HG03432 (cell line): ENCODE data around the gene AGTR2.
"Not testable (repeated sequence)": the region's sequence is repeated elsewhere in the genome, so short reads cannot be mapped to it uniquely, and the experiment has no call there.

Experiments
- ATAC-seq: cut with Tn5 transposase; IDR thresholded peaks from one replicate; pipeline ENCODE4 v1.9.1; 2021; ENCODE audit warnings: mild to moderate bottlenecking, moderate library complexity; ENCODE audit not compliant: unreplicated experiment

The AGTR2 gene, protein sequence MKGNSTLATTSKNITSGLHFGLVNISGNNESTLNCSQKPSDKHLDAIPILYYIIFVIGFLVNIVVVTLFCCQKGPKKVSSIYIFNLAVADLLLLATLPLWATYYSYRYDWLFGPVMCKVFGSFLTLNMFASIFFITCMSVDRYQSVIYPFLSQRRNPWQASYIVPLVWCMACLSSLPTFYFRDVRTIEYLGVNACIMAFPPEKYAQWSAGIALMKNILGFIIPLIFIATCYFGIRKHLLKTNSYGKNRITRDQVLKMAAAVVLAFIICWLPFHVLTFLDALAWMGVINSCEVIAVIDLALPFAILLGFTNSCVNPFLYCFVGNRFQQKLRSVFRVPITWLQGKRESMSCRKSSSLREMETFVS

DNA sequence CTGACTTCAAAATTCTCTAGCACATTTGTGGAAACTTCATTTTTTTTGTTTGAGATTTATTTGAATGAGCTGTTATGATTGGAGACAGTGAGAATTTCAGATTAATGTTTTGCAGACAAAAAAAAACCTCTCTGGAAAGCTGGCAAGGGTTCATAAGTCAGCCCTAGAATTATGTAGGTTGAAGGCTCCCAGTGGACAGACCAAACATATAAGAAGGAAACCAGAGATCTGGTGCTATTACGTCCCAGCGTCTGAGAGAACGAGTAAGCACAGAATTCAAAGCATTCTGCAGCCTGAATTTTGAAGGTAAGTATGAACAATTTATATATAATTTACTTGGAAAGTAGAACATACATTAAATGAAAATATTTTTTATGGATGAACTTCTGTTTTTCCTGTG lies at the start of gene AGTR2:
AGTR2 (plus strand) TSS at position 234 of the 400 bp plus-strand sequence. CDS start 1,537 bp downstream, outside the sequence.
- no peak for ATAC-seq

DNA sequence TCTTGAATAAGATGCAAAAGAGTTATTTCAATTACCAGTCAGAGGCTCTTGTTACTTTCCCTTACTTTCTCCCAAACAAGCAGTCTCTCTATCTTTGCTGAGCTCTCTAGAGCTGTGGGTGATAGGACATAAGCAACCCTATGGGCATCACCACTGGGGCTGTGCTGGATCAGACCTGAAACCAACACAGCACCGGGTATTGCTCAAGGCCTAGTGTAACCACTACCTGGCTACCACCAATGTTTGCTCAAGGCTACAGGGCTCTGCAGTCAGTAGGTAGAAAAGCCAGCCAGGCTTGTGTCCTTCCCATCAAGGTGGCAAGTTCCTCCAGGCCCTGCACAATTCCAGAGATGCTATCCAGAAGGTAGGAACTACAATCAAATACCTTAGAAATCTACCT lies 35.3 kb upstream of the AGTR2 start:
- ATAC-seq: no peak

DNA sequence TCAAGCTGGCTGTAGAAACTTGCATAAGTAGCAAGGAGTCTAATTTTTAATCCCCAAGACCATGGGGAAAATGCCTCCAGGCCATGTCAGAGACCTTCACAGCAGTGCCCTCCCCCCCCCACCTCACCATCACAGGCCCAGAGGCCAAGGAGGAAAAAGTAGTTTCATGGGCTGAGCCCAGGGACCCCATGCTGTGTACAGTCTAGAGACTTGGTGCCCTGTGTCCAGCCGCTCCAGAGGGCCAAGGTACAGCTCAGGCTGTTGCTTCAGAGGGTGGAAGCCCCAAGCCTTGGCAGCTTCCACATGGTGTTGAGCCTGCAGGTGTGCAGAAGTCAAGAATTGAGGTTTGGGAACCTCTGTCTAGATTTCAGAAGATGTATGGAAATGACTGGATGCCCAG lies 29.3 kb upstream of the AGTR2 start:
- not testable (repeated sequence) for ATAC-seq

DNA sequence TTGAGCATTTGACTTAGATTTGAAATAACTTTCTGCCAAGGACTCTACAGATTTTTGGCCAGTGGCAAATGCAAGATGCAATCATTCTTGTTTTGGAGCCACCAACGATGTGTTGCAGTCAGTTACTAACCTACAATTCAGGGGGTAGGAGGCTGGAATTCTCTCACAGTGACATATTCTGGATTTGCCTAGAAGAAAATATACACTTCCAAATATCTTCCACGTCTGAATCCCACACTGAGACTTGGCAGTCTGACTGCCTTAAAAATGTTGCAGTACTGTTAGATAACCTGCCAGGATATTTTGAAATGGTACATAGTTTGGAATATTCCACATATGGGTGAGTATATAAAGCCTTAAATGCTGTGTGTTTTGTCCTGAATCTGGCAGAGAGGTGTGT lies 27.6 kb upstream of the AGTR2 start:
- ATAC-seq: no peak

DNA sequence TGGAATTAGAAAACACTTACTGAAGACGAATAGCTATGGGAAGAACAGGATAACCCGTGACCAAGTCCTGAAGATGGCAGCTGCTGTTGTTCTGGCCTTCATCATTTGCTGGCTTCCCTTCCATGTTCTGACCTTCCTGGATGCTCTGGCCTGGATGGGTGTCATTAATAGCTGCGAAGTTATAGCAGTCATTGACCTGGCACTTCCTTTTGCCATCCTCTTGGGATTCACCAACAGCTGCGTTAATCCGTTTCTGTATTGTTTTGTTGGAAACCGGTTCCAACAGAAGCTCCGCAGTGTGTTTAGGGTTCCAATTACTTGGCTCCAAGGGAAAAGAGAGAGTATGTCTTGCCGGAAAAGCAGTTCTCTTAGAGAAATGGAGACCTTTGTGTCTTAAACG lies 2.4 kb downstream of the AGTR2 start:
- ATAC-seq: no peak

DNA sequence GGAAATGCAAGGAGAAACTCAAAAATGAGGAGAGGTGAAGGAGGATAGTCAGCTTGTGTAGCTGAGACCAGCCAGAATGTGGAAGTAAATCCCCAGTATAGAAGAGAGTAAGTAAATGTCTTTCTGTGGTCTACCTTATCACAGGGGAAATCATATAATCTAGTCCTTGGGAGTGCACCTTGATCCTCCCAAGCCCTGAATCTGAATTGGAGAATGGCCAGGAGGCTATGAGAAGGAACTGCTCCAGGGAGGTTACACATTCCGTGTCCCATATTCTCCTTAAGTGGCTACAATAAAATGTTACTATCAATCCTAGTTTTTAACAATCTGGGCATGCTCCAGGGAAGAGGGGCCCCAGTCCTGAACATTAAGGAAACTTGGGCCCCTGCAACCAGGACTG lies 10.8 kb downstream of the AGTR2 start:
- no peak for ATAC-seq

DNA sequence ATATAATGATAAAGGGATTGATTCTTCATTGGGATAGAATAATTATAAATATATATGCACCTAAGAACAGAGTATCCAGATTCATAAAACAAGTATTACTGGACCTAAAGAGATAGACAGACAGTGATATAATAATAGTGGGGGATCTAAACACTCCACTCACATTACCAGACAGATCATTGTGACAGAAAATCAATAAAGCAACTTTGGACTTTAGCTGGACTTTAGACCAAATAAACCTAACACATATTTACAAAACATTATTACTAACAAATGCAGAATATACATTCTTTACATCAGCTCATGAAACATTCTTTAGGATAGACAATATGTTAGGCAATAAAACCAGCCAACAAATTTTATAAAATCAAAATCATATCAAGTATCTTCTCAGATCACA lies 14.6 kb downstream of the AGTR2 start:
- ATAC-seq: no peak

DNA sequence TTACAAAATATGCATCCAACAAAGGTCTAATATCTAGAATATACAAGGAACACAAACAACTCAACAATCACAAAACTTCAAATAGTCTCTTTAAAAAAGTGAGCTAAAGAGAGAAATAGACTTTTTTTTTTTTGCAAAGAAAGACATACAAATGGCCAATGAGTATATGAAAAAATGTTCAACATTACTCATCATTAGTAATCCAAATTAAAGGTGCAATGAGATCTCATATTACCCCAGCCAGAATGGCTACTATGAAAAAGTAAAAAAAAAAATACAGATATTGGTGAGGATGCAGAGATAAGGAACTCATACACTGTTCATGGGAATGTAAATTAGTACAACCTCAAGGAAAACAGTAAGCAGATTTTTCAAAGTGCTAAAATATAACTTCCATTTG lies 24.1 kb downstream of the AGTR2 start:
- no peak for ATAC-seq

DNA sequence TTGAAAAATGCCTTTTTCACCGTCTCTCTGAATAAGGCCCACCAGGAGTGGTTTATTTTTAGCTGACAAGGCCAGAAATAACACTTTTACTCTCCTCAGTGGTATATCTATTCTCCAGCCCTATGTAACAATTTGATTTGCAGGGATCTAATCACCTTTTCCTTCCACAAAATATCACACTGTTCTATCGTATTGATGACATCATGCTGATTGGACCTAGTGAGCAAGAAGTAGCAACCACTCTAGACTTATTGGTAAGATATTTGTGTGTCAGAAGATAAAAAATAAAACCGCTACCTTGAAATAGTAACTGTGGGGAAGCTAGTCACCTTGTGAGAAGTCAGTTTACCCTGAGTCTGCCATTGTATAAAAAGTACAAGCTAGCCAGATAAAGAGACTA lies 27.7 kb downstream of the AGTR2 start:
- ATAC-seq: no peak

DNA sequence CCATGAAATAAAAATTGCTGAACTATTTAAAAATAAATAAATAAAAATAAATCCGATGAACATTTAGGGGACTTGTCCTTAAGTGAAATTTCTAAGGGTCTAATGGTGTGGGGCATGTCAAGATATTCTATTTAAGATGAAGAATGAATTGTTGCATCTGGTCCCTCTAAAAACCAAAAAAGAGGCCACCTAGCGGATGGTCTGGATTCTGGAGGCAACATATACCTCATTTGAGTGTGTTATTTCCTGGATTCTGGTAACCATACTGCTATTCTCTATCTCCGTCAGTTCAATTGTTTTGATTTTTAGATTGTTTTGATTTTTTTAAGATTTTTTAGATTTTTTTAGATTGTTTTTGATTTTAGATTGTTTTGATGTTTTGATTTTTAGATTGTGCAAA lies 28.3 kb downstream of the AGTR2 start:
- ATAC-seq: no peak

DNA sequence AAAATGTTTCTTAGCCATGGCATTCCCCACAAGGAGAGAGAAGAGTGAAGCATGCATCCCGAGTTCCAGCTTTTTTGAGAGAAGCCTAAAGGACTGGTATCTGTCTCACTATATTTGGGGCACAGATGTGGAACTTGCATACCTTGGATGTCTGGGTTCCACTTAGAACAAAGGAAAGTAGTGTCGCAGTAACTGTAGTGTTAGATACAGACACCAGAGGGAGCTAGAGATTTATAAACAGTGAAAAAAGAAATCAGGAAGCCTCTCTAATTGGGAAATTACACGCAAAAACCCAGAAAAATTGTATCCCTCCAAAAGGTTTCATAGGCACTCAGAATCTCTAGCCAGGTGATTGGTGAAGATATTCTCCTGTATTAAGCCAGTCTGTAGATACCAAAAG lies 34.4 kb downstream of the AGTR2 start:
- ATAC-seq: peak; percentile 47

DNA sequence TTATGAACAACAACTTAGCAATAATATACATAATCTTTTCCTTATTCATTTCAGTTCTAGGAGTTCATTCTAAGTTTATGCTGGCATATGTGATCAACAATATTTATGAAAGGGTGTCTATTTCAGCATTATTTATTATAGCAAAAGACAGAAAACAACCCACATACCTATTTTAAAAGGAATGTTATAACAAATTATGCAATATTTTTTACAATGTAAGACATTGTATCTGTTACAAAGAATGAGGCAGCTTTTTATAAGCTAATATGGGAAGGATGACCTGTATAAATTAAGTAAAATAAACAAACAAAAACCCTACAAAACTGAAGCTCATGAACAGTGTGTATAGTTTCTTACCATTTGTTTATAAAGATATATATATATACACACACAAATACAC lies 42.7 kb downstream of the AGTR2 start:
- no peak for ATAC-seq

DNA sequence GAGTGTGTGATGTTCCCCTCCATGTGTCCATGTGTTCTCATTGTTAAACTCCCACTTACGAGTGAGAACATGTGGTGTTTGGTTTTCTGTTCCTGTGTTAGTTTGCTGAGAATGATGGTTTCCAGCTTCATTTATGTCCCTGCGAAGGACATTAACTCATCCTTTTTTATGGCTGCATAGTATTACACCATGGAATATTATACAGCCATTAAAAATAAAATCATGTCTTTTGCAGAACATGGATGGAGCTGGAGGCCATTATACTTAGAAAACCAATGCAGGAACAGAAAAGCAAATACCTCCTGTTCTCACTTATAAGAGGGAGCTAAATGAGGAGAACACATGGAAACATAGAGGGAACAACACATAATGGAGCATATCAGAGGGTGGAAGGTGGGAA lies 46.5 kb downstream of the AGTR2 start:
- not testable (repeated sequence) for ATAC-seq
